Right forelimb (tissue), 1 donor: ENCODE results near the gene BCL2L12.

ENCODE experiments used
- DNase-seq: peaks from one replicate; pipeline ENCODE4 v3.0.0-alpha.2; 2018

BCL2L12 gene

DNA sequence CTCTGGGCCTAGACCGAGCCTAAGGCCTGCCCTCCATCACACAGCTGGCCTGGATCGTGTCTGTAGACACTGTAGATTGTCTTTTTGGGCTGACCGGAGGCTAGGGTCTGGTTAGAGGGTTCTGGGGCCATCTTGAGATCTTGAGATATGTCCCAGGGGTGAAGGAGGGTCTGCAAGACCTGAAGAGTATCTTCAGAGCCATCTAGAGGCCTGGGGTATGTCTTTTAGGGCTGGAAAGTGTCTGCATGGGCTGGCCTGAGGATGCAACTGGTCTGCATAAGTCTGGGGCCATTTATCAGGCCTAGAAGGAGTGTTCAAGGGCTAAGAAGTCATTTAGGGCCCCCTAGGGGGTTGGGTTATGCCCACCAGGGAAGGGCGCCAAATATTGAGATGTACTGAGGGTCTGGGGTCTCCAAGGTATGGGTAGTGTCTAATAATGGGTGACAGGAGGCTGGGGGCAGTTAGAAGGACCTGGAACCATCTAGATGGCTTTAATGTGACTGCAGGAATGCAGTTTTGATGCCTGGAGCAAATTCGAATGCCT lies 23.2 kb upstream of the BCL2L12 start:
- DNase-seq, result no peak

DNA sequence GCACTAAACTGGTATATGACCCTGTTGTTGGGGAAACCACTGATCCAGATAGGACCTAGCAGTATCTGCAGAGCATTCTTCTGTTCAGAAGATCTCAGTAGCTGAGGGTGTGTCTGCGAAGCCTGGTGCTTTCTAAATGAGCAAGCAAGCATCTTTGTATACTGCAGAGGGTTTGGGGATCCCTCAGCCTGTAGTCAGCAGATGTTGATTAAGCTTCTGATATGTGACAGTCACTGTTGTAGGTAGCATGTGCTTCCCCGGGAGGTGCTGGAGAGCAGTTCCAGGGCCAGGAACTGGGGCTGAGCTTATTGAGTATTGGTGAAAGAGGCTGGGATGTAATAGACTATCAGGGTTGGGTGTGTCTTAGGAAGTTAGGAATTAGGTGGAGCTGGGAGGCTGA lies 22.3 kb upstream of the BCL2L12 start:
- no peak for DNase-seq

DNA sequence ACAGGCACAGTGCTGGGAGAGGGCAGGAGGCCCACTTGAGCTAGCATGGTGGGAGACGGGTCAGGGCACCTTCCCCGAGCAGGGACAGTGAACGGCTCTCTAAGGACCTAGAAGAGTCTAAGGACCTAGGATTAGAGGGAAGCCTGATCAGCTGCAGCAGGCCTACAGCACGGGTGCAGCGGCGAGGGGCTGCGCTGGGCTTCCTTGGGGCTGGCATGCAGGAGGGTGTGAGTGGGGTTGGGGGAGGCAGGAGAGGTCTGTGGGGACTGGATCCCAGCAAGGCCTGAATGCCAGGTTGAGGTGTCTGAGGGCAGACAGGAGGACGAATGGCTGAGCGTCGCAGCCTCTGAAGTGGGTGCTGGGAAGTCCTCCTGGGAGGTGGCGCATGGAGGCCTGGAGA lies 20.1 kb upstream of the BCL2L12 start:
- DNase-seq, result no peak

DNA sequence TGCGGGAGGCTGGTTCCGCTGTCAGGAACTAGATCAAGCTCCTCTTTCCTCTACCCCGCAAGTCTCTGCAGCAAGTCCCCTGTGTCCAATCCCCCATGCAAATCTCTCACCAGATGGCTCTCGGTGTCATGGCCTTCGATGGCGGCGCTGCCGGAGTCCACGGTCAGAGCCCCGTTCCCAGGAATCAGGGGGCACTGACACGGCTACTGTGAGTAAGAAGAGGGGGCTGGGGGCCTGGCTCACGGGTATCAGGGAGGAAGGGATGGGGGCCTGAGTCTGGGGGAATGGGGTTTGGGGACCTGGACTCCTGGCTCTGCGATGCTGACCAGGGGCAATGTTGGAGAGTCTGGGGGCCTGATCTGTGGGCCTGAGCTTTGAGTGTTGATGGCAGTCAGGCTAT lies 19.7 kb upstream of the BCL2L12 start:
- no peak for DNase-seq

DNA sequence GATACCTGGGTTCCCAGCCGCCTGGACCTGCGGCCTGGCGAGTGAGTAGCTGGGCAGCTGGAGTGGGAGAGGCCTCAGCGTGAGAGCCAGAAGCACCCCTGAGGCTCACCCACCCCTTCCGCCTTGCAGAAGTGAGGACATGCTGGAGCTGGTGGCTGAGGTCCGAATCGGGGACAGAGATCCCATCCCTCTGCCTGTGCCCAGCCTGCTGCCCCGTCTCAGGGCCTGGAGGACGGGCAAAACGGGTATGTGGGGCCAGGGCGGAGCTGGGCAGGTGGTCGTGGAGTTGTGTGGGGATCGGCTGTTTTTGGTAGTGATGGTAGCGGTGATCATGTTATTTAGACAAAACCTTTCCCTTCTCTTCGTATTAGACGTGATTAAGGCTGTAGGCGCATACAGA lies 19.1 kb upstream of the BCL2L12 start:
- DNase-seq, result no peak

DNA sequence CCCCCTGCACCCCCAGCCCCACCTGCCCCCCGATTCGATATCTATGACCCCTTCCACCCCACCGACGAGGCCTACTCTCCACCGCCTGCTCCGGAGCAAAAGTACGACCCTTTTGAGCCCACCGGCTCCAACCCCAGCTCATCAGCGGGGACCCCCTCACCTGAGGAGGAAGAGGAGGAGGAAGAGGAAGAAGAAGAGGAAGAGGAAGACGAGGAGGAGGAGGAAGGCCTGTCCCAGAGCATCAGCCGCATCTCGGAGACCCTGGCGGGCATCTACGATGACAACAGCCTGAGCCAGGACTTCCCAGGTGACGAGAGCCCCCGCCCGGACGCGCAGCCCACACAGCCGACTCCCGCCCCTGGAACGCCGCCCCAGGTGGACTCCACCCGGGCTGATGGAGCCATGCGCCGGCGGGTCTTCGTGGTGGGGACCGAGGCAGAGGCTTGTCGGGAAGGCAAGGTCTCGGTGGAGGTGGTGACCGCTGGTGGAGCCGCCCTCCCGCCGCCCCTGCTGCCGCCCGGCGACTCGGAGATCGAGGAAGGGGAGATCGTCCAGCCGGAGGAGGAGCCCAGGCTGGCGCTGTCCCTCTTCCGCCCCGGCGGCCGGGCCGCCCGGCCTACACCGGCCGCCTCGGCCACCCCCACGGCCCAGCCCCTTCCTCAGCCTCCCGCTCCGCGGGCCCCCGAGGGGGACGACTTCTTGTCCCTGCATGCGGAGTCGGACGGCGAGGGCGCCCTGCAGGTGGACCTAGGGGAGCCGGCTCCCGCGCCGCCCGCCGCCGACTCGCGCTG lies 14.5 kb upstream of the BCL2L12 start:
- no peak for DNase-seq

DNA sequence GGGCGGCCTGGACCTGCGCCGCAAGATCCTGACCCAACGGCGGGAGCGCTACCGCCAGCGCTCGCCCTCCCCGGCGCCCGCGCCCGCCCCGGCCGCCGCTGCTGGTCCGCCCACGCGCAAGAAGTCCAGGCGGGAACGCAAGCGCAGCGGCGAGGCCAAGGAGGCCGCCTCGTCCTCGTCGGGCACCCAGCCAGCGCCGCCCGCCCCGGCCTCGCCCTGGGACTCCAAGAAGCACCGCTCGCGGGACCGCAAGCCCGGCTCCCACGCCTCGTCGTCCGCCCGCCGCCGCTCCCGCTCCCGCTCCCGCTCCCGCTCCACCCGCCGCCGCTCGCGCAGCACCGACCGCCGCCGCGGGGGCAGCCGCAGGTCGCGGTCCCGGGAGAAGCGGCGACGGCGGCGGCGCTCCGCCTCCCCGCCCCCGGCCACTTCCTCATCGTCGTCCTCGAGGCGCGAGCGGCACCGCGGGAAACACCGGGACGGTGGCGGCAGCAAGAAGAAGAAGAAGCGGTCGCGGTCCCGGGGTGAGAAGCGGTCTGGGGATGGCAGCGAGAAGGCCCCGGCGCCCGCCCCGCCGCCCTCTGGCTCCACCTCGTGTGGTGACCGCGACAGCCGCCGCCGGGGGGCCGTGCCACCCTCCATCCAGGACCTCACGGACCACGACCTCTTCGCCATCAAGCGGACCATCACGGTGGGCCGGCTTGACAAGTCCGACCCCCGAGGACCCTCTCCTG lies 13.7 kb upstream of the BCL2L12 start:
- DNase-seq, result no peak

DNA sequence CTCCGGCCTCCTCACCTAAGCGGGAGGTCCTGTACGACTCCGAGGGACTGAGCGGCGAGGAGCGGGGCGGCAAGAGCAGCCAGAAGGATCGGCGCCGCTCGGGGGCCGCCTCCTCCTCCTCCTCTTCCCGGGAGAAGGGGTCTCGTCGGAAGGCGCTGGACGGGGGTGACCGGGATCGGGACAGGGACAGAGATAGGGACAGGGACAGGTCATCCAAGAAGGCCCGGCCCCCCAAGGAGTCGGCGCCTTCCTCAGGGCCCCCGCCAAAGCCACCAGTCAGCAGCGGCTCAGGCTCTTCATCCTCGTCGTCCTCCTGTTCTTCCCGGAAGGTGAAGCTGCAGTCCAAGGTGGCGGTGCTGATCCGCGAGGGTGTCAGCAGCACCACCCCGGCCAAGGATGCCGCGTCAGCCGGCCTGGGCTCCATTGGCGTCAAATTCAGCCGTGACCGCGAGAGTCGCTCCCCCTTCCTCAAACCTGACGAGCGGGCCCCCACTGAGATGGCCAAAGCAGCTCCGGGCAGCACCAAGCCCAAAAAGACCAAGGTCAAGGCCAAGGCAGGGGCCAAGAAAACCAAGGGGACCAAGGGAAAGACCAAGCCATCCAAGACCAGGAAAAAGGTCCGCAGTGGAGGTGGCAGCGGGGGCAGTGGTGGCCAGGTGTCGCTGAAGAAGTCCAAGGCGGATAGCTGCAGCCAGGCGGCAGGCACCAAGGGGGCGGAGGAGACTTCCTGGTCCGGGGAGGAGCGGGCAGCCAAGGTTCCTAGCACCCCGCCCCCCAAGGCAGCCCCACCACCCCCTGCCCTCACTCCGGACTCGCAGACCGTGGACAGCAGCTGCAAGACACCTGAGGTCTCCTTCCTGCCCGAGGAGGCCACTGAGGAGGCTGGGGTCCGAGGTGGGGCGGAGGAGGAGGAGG lies 12.9 kb upstream of the BCL2L12 start:
- DNase-seq, result no peak

DNA sequence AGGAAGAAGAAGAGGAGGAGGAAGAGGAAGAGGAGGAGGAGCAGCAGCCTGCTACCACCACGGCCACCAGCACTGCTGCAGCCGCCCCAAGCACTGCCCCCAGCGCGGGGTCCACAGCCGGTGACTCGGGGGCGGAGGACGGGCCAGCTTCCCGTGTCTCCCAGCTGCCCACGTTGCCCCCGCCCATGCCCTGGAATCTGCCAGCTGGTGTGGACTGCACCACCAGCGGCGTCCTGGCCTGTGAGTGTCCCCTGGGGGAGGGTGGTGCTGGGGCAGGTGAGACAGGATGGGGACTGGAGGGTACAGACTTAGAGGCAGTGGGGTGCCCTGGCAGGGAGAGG lies 12.3 kb upstream of the BCL2L12 start:
- no peak for DNase-seq

DNA sequence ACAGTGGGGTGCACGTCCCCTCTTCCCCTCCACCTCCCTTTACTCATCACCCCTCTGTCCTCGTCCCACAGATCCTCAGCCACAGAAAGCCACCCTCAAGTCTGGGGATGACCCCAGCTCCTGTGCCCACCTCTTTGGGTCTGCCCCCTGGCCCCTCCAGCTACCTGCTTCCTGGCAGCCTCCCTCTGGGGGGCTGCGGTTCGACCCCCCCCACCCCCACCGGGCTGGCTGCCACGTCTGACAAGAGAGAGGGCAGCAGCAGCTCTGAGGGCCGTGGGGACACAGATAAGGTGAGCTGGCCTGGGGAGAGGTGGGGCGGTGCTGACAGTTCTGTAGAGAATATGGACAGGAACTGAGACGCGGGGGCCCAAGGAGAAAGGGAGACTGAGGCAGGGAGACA lies 11.2 kb upstream of the BCL2L12 start:
- DNase-seq, result no peak

DNA sequence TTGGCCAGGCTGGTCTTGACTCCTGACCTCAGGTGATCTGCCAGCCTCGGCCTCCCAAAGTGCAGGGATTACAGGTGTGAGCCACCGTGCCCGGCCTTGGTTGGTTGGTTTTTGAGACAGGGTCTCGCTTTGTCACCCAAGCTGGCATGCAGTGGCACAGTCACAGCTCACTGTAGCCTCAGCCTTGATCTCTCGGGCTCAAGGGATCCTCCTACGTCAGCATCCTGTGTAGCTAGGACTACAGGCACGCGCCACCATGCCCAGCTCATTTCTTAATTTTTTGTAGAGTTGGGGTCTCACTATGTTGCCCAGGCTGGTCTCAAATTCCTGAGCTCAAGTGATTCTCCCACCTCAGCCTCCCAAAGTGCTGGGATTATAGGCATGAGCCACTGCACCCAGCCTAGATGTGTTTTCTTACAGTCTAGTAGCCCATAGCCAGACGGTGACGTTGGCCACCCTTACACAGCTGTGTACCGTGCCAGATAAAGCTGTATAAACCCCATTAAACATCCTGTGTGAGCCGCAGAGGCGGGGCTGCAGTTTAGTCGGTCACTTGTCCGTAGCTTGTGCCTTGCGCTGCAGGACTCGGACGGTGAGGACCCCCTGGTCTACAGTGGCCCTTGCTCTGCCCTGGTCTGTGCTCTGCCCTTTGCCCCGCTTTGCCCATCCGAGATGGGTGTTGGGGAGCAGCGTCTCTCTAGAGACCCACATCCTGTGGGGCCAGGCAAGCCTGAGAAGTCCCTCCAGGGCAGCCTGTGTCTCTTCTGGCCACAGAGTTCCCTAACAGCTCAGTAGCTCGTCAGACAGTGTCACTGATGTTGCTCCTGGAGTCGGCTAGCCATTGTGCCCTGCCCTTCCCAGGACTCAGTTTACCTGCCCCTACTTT lies 9.9 kb upstream of the BCL2L12 start:
- DNase-seq, result no peak

DNA sequence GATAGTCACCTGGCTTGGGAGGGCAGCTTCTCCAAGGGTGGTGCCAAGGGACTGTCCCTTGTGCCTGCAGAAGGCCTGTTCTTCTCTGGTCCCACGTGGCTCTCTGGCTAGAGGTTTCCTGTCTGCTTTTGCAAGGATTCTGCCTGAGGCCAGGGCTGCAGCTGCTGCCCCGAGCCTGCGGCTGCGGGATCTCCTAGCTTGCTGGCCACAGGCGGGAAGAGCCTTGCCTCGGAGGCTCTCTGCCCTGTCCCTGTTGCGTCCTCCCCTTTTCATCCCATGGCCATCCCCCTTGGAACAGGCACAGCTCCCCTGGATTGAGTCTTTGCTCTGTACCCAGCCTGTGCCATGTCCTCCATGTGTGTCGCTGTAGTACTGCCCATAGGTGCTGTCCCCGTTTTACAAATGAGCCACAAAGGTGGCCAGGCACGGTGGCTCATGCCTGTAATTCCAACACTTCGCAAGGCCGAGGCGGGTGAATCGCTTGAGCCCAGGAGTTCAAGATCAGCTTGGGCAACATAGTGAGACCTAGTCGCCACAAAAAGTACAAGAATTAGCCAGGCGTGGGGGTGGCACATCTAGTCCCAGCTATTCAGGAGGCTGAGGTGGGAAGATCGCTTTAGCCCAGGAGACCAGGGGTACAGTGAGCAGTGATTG lies 9.2 kb upstream of the BCL2L12 start:
- DNase-seq, result no peak

DNA sequence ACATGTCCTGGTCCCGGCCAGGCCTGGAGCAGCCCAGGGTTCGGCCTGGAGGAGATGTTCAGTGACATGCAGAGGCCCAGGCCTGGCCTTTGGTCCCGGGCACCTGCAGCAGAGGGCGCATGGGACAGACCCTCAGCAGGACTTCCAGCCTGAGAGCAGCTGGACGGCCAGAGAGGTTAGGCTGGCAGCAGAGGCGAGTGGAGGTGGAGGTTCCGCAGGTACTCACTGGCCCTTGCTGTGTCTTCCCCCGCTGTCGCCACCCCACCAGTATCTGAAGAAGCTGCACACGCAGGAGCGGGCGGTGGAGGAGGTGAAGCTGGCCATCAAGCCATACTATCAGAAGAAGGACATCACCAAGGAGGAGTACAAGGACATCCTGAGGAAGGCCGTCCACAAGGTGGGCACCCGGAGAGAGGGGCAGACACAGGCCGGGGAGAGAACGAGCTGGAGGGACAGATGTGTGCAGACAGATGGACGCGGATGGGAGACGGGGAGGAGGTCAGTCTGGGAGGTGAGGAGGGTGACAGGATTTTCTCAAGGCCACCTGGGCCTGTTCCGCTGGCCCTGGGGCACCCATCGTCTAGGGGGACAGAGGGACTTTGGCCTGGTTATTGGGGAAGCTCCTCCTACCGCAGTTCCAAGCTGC lies 8.1 kb upstream of the BCL2L12 start:
- no peak for DNase-seq

DNA sequence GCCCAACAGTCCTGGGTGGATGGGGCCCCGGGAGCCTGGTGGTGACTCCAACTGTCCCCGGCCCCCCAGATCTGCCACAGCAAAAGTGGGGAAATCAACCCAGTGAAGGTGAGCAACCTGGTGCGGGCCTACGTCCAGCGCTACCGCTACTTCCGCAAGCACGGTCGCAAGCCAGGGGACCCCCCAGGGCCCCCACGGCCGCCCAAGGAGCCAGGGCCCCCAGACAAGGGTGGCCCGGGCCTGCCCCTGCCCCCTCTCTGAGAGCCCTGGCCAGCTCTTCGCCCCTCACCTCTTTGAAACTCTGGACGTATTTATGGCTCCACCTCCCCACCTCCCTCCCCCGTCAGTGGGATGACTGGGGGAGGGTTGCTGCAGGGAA lies 7.6 kb upstream of the BCL2L12 start:
- no peak for DNase-seq

DNA sequence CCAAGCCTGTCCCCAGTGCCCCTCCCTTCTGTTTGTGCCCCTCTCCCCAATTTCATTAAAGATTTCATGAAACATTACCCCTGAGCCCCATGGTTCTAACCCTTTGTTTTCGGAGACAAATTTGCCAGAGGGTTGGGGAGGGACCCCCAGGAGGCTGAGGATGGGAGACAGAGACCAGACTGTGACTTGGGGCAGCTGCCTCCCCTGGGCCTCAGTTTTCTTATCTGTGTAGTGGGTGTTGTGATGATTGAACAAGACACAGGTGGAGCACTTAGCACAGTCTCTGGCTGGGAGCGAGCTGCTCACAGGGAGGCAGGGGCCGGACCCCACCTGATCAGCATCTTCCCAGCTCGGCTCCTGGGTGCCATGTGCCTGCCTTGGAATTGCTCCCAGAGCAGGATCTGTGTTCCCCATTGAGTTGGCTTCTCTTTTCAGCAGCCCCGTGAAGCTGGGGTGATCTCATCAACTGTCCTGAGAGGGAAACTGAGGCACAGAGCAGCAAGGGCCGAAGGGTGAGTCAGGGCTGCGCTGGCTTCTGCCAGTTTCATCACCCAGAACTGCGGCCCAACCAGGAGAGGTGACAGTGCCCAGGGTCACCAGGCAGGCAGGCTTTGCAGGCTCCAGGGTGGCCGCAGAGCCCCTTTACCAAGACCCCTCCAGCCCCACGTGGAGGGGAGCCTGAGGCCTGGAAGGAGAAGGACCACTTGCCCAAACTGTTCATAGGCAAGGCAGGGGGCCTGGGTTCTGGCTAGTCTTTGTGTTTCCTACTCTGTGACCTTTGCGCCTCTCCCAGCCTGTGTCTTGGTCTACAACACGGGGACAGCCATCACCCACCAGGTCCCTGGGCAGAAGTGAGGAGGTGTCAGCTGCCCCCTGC lies 6.9 kb upstream of the BCL2L12 start:
- no peak for DNase-seq

DNA sequence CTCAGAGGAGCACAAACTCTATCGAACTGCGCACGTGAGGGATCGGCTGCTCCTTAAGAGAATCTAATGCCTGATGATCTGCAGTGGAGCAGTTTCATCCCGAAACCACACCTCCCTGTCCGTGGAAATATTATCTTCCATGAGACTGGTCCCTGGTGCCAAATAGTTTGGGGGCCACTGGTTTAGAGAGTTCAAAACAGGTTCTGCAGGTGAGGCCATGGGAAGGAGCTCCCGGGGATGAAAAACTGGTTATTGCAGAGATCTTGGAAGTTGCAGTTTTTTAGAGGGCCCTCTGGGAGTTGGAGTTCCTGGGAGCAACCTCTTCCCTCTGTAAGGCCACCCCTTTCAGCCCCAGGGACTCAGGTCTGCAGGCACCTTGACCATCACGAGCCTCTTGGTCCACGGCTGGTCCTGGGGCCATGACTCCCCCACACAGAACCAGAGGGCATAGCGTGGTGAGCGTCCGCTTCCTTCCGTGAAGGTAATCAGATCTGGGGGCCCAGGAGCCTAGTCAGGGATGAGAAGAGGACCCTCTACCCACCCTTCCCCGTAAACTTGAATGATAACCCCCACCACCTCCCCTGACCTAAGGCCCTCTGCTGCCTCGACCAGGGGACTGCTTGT lies 5.3 kb upstream of the BCL2L12 start:
- DNase-seq, result no peak

DNA sequence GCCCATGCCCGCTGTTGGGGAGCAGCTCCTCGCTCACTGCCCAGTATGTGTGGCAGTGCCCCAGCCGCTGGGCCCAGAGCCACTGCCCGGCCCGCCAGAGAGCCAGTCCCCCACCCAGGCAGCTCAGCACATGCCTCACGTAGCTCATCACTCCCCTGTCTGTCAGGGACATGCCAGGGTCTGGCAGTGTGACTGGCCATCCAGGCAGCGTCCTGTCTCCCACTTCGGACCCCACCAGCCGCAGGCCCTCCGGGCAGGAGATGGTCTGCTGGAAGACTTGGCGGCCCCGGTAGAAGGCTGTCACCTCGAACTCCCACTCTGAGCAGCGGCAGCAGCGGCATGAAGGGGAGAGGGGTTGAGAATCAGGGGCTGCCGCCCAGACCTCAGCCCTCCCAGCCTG lies 3.7 kb upstream of the BCL2L12 start:
- DNase-seq, result no peak

DNA sequence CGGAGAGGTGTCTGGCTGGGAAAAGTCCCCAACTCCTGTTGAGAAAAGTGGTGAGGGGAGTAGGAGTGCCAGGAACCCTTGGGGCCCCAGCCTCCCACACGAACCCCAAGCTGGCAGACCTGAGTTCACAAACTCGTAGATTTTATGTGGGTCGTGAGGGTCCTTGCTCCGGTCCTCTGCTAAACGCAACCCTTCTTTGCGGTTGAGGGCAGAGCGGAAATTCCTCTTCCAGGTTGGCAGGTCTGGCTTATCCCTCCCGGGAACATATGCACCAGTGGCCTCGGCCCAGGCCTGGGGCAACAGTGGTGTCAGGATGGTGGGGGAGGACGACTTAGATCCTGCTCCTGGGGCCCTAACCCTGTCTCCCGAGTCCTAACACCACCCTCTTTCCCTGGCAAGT lies 2.5 kb upstream of the BCL2L12 start:
- no peak for DNase-seq

DNA sequence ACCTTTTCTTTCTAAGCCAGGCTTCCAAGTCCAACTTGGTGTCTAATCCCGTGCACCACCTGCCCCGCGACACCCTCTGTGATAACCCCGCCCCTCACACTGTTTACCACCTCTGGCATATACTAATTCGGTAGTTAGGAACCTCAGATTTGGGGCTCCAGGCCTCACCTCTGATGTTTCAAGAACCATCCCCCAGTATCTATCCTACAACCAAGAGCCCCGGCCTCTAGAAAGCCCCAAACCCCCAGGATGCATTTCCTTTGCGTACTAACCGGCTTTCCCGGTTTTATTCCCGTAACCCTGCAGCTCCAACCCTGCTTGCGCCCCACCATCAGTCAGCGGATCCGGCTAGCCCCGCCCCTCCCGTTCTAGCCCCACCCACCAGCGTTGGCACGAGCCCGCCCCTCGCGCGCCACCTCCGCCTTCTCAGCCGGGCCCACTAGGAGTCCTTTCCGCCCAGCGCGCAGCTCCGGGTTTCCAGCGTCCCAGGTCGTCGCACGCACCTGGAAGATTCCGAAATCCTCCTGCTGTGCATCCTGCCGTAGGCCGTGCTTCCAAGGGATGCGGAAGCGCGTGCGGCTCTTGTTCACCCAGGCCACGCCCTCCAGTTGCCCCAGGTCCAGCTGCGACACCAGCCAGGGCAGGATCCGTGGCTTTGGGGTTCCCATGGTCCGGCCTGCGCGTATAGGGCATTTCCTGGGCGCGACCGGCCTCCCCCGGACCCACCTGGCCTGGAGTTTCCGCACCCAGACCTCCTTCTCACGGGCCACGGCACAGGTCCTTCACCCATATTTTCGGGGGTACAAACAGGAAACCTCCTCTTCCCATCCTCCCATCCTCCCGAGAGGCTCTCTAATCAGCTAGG lies 1.3 kb upstream of the BCL2L12 start:
- DNase-seq, result peak; percentile 89
